NCI-H345 (cell line): Measurements from ENCODE around the gene FASN.
A peak's percentile ranks its signal among the peaks of the same experiment; 100 is the strongest.
"Not testable (repeated sequence)": the region's sequence is repeated elsewhere in the genome, so short reads cannot be mapped to it uniquely, and the experiment has no call there.

Experiments
- DNase-seq: peaks from one replicate; lab custom pipeline; 2025; lab: John Stamatoyannopoulos, UW

FASN gene

GRCh38 chr17:82041144-82041814 lies 56.8 kb downstream of the FASN start:
- DNase-seq, result no peak

GRCh38 chr17:82039695-82040299 lies 58.2 kb downstream of the FASN start:
- DNase-seq, result no peak

- not testable (repeated sequence) for DNase-seq
Measured at GRCh38 chr17:82038796-82039409, 59.1 kb downstream of the FASN start.

GRCh38 chr17:82037889-82038195 lies 60.2 kb downstream of the FASN start:
- no peak for DNase-seq

GRCh38 chr17:82037092-82037888 lies 60.7 kb downstream of the FASN start, which contains the start of gene DCXR:
Gene DCXR, minus strand, starts transcription at chr17:82037697. Its CDS starts 15 bp downstream, at chr17:82037682.
- peak; percentile 98 for DNase-seq

GRCh38 chr17:82036634-82037091 lies 61.4 kb downstream of the FASN start:
- no peak for DNase-seq

GRCh38 chr17:82035956-82036633 lies 61.9 kb downstream of the FASN start:
- no peak for DNase-seq

- no peak for DNase-seq
Measured at GRCh38 chr17:82035488-82035887, 62.5 kb downstream of the FASN start.

- DNase-seq, result no peak
Measured at GRCh38 chr17:82034371-82035011, 63.5 kb downstream of the FASN start.

GRCh38 chr17:82033359-82034085 lies 64.5 kb downstream of the FASN start:
- DNase-seq, result no peak

- peak; percentile 65 for DNase-seq
Measured at GRCh38 chr17:82031885-82032627, 66.0 kb downstream of the FASN start.

- peak; percentile 73 for DNase-seq
Measured at GRCh38 chr17:82031303-82031884, 66.6 kb downstream of the FASN start, which contains the start of gene RAC3. Gene RAC3, plus strand, starts transcription at chr17:82031678. Its CDS starts 84 bp downstream, at chr17:82031762.

- peak; percentile 89 for DNase-seq
Measured at GRCh38 chr17:82030470-82031302, 67.3 kb downstream of the FASN start.

GRCh38 chr17:82029990-82030469 lies 68.0 kb downstream of the FASN start:
- DNase-seq, result no peak

- no peak for DNase-seq
Measured at GRCh38 chr17:82029391-82029790, 68.6 kb downstream of the FASN start.

GRCh38 chr17:82028966-82029365 lies 69.1 kb downstream of the FASN start:
- no peak for DNase-seq
